NCI-H2081 treated with DMSO at 0.1 percent for 48 hours (cell line): ENCODE measurements around the gene RAB2B.

ENCODE experiments used
- DNase-seq: peaks from one replicate; lab custom pipeline; 2025; lab: John Stamatoyannopoulos, UW

Gene RAB2B

DNA sequence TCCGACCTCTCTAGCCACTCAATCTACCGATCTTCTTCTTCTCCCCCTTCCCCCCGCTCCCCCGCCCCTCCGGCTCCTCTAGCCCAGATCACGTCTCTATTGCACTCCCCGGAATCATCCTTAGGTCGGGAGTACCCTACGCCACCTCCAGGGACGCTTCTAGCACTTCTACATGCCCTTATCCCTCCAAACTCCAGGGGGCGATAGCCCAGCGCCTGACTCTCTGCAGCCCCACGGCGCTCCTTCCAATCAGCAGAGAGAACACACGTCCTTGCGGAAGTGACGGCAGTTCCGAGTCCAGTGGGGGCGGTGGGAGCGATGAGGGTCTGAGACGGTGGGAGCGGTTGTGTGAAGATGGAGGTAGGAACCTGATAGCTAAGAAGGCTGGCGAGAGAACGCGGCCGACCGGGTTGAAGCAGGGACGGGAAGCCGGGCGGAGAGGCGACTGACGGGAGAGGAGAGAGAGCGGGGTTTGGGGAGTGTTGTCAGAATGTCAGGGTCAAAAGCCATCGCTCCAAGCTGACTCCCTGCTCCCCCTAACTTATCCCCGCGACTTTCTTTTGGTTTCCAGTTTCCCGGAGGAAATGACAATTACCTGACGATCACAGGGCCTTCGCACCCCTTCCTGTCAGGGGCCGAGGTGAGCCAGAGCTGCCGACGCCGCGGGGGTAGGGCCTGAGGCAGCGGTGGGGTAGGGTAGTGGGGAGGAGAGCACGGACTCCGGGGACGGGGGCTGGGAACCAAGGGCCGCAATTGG lies at the start of gene RAB2B, which contains the start of gene TOX4:
Gene RAB2B, minus strand, starts transcription at position 35 of the 757 bp plus-strand sequence. CDS start 87 bp downstream, outside the sequence.
Gene TOX4, plus strand, starts transcription at position 271 of the 757 bp plus-strand sequence. Its CDS starts 84 bp downstream, at position 355.
- DNase-seq = peak; percentile 91

DNA sequence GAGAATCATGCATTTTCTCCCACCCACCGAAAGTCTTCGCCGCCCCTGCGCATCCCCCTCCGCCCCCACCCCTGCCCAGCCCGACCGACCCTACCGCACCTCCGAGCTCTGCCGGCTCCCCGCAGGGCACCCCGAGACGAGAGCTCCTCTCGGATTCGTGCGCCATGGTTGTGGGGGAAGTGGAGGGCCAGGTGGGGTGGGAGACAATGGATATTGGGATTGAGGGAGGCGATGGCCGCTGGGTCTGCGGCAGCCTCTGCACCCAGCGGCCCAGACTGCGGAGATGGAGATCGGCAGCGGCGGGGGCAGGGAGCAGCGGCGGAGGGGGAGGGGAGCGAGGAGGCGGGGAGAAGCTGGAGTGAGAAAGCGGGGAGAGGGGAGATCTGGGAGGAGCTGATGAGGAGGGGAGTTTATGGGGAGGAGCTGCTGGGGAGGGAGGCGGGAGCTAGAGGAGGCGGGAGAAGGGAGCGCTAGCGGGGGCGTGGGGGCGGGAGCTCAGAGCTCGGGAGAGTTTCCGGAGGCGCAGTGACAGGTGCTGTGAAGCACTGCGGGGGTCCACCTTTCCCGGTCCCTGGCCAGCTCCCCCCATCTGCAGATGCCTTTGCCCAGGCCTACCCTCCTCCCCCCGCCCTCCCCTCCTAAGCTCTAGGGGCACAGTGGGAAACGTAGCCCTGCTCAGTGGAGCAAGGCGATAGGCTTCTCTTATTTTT lies 49.4 kb upstream of the RAB2B start, which contains the start of gene SALL2:
Gene SALL2, minus strand, starts transcription at position 385 of the 710 bp plus-strand sequence. Its CDS starts 219 bp downstream, at position 166.
- DNase-seq = peak; percentile 59

DNA sequence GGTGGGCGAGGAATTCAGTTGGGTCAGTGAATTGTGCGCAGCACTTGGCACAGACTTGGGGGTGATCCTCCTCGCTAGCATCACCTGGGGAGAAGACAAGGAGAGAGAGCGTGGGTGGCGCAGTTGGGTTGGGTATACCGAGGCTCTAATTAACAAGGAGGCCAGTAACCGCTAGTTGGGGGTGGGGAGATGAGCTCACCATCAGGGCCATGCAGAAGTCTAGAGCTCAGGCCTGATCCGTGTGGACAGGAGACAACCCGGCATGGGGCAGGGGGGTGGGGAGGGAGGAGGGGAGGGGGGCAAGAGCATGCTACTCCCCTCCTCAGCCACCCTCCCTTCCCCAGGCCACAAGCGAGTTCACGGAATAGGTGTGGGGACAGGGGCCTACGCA lies 48.8 kb upstream of the RAB2B start:
- no peak for DNase-seq

DNA sequence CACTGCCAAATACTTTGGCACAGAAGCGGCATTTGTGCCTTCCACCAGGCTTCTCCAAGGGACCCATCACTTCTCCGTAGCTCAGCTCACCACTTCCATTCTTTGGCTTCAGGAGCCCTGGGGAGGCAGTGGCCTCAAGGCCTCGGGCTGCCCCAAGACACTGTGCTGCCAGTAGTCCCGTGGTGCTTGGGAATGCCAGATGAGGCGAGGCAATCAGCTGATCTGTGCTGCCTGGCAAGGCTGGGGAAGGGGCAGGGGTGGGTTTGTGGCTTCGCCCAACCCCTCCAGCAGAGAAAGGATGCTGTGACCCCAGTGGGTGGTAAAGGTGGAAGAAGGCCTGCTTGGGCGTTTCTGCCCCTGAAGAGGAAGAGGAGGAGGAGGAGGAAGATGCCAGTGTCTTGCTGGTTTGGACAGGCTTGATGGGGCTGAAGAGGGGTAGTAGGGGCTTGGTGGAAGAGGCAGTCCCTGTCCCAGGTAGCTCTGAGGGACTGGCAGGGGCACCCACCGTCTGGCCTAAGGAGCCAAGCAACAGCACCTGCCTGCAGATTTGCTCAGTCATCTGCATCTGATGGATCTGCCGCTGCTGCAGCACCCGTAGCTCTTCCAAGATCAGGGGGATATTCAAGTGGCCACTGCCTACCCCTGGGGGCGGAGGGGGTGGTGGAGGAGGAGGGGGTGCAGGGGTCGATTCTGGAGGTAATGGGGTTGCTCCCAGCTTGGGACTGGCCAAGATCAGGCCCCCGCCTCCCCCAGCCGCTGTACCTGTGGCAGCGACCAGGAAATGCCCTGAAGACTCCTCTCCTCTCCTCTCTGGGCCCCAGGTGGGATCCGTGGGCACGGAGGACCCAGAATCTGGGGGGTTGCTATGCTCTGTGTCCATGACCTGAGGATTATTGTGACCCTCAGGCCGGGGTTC lies 48.1 kb upstream of the RAB2B start:
- no peak for DNase-seq

DNA sequence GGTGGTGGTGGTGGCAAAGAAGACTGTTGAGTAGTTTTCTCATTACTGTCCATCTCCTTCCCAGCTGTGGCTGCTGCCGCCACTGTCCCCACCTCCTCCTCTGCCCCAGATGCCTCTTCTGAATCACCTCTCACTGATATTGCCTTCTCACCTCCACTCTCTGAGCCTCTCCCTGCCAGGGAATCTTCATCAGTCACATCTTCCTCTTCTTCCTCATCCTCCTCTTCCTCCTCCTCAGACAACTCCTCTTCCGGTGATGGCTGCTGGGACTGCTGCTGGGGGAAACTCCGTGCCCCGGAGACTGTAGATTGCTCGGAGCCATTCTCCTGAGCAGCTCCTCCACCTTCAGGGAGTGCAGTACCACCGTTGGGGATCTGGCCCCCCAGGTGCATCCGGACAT lies 46.4 kb upstream of the RAB2B start:
- DNase-seq = no peak

DNA sequence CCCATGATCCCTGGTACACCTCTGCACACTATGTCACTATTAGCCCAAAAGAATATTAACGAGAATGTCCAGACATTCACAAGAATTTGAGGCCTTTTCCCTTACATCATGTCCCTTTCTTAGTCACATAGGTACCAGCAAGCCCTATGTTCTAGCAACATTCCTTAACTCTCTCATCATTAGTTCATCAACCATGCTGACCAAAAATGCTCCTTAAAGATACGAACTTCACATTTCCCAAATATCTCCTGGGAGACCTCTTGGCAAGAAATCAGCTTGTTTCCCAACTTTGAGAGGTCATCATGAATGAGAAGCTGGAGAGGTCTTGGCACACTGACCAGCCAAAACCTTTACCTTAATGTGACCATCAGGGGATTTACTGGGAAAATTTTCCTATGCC lies 44.7 kb upstream of the RAB2B start:
- DNase-seq = no peak

DNA sequence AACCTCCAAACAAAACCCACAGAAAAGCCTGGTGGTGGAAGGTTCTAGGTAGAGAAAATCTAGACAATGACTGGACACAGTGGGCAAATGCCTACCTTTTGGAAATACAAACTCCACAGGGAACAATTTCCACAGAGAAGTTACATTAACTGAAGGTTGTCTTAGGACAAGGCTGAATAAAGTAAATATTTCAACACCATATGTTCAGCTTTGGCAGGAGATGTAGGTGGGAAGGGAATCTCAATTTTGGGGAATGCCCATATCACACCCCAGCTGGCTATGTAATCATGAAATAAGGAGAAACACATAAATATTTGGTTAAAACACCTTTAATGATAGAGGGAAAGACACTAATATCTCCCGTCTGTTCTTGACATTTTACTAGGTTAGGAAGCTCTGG lies 44.0 kb upstream of the RAB2B start:
- DNase-seq = no peak

DNA sequence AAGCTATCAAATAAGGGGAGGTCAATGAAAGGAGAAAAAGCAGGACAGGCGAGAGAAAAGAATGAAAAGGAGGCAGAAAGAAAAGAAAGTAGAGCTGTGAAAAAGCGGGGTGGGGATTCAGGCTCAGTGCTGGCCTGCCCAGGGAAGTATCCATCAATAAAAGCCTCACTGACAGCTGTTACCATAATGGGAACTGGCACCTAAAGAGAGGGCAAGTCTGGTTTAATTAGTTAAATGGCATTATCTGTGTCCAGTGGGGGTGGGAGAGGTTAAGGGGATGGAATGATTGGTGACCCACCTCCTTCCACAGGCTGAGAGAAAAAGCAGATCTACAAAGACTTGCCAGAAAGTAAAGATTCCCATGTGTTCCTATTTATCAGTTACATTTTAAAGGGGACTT lies 42.0 kb upstream of the RAB2B start:
- no peak for DNase-seq

DNA sequence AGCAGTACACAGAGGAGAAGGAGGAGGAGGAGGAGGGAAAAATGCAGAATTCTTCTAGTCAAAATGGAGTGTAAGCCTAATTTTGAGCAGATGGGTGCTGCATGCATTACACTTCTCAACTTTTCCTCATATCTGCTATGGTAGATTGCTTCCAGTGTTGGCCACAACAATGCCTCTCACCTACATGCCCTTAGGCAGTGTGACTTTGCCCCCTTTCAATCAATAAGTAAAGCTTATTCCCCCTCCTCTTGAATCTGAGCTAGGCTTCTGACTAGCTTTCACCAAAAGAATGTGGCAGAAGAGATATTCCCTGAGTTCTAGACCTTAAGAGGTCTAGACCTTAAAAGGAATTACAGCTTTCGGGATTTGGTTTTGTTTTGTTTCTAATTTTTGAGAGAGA lies 37.6 kb upstream of the RAB2B start:
- no peak for DNase-seq

DNA sequence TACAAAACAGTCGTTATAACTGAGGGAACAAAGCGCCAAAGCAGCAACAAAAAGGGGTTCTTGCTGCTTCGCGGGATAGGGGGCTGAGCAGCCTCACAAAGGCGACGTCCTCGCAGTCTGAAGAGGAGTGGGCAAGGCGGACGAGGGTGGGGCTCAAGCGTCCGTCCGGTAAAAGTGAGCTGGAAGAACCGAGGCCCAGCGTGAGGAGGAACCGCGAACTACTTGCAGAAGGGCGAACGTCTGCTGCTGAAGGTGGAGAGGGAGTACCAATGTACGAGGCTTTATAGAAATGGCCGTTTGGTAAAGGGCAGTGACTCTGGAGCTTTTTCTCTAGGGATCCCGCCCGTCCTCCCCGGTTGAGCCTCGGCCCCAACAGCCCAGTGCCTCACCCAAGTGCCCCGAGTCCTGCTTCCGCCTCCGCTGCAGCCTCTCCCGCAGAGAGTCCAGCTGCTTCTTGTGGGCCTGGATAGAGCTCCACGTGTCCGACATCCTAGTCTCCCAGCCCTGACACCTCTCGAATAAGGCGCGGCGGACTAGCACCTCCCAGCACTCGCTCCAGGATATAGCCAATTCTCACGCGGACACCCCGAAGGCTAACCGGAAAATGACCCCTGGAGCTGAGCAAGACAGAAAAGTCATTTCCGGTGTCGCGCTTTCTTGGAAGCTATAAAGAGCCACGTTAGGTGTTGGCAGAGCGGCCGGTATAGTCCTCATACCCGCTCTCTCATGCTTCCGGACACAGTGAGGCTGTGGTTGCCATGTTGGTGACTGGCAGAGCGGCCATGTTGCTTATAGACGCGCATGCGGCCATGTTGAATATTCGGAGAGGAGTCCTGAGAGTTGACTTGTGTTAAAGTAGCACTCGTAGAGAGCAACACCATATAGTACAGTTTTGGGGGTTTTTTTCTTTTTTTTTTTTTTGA lies 34.2 kb upstream of the RAB2B start, which contains the start of gene METTL3:
Gene METTL3, minus strand, starts transcription at position 606 of the 923 bp plus-strand sequence. Its CDS starts 117 bp downstream, at position 489.
- DNase-seq = peak; percentile 93

DNA sequence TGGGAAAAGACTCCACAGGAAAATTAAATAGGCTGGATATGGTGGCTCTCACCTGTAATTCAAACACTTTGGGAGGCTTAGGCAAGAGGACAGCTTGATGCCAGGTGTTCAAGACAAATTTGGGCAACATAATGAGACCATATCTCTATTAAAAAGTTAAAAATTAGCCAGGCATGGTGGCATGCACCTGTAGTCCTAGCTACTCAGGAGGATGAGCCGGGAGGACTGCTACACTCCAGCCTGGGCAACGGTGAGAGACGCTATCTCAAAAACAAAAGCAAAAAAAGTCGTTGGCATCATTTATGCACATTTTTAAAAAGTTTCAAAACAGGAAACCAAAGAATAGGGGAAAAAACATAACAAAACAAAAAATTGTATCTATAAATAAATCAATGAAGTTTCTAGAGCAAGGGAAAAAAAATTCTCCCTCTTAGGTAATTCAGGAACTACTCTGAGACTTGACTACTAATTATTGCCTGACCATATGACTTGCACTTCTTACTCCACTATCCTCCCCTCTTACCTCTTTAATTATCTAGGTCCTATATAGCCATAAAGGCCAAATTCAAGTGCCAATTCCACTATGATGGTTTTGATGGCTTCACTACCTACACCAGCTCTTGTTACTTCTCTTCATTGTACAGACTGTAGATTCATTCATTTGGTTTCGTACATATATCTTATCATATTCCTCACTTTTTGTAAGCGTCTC lies 32.8 kb upstream of the RAB2B start:
- no peak for DNase-seq

DNA sequence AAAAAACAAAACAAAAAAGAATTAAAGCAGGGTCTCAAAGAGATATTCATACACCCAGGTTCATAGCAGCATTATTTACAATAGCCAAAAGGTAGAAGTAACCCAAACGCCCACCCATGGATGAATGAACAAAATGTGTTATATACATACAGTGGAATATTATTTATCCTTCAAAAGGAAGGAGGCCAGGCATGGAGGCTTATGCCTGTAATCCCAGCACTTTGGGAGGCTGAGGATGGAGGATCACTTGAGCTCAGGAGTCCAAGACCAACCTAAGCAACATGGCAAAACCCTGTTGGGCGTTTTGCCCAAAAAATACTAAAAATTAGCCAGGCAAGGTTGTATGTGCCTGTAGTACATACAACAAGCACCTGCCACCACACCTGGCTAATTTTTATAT lies 29.8 kb upstream of the RAB2B start:
- DNase-seq = no peak

DNA sequence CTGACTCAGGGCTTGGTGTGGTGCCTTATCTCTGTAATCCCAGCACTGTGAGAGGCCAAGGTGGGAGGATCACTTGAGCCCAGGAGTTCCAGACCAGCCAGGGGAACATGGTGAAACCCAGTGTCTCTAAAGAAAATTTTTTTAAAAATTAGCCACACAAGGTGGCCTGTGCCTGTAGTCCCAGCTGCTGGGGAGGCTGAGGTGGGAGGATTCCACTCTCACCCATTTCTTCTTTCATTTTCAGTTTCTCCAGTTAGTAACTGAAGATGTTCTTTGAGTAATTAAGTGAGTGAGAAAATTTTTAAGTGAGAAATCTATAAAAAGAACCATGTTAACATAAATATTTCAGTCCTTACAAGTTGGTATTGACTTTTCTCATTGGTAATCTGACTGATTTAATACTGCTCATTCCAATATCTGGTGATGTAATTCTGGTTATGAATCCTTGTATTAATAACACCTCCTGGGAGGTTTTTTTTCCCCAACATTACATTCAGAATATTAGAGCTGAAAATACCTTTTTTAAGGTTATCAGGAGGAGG lies 28.3 kb upstream of the RAB2B start:
- no peak for DNase-seq

DNA sequence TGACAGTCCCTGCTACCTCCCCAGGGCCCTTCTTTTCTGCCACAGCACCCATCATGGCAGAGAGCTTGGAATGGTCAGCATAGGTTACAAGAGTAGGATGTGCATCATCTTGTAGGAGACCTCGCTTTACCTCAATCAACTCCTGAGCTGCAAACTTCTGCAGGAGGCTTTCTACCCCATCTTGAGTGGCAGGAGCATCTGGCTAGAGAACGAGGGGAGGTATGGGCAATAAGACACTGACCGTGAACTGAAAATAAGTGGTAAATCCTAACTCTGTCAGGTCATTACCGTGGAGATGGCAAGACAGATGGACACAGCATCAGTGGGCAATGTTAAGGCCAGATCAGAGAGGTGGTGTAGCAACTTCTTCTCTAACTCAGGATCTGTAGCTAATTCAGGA lies 26.6 kb upstream of the RAB2B start:
- DNase-seq = no peak

DNA sequence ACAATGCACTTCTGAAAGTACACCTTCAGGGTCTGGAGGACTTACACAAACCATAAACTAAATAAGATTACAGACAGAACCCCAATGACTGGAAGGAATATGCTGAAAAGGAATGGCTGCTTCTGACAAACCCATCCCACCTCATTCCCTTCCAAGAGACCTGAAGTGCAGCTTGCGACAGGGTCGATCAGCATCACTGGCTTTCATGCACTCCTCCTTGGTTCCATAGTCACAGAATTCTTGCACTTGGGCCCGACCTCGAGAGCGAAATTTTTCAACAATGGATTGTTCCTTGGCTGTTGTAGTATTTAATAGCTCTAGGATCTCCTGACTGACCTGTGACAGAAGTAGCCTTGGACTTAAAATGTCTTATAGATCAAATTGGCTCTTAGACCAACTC lies 24.8 kb upstream of the RAB2B start:
- DNase-seq = no peak

DNA sequence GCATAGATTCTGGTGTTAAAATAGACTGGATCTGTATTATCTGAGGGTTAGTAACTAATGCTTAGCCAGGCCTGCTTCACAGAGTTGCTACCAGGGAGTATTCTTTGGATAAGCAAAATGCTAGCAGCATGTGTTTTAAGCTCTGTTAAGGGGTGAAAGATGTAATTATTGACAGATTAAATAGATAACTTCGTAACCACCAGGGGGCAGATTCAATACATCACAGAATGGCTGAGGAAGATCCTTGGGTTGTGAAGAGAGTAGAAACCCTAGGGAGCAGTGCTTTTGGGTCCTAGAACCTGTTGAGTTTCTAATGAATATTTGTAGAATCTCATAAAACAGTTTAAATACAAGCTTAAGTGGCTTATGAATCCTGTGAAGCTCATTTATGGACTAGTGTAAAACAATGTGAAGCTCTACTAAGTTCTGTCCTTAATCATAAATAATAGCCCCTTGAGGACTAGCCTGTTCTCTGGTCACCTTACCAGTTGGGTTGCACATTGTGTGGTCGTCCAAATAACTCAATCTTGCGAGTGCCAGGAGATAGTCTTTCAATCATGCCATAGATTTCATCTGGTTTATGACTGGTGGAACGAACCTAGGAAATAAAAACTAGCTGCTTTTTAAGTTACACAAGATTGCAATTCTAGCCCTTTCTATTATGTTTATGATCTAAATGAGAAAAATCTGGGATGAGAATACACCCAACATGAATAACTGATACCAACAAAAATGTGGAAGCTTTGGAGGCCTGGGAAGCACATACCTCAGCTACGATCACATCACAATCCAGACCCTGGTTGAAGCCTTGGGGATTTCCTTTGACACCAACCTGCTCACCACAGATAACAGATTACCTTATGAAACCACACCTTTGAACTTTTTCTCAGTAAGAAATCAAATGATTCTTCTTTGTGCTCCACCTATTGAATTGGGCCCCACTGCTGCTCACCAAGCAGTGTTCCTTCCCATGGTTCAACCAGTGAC lies 22.1 kb upstream of the RAB2B start:
- peak; percentile 32 for DNase-seq

DNA sequence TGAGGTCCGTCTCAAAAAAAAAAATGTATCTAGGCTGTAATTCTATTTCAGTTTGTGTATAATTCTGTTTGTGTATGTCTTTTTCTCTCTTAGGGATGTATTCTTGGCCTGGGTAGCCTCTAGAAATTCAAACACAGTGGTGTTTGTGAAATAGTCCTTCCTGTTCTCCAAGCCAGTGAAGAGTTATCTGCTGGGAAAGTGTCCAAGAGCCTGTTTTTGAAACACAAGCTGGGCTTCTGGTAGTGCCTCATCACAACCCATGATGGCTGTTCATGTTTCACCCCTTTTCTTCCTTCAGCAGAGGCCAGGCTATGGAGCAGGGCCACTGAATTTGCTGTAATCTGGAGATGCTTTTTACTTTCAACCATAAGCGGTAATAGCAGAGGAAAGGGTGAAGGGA lies 19.7 kb upstream of the RAB2B start:
- DNase-seq = no peak

DNA sequence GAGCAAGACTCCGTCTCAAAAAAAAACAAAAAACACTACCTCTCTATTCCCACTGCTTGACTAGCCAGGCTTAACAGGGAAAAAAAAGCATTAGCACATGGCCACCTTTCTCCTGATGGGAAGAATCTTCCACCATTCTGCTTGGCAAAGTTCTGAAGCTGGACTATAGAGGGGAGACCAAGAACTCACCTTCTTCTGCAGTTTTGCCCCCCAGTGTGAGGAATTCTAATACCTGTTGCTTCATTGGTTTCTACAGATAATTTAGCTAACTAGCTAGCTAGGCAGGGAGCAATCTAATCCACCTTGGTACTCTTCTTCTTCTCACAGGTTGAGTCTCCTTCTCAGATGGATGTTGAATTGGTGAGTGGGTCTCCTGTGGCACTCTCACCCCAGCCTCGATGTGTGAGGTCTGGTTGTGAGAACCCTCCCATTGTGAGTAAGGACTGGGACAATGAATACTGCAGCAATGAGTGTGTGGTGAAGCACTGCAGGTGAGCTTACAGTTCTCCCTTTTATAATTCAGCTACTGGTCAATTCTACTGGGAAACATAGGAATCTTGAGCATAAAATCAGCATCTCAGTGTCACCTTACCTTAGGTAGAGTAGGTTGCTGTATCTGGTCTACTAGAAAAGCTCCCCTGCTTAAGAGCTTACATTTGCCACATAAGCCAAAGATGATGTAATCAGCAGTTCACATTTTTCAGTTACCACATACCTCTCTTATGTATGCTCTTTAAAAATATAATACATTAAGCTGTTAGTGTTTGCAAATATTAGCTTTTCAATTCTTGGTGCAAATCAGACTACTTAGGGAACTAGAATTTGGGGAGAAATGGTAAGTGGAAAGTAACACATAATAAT lies 18.4 kb upstream of the RAB2B start:
- DNase-seq = no peak
